HepG2 (cell line): ENCODE results near the gene GFER. TPM values are rescaled to one million over a fixed set of nuclear protein-coding genes. Genes with fewer than 3 reads are reported as not detected.

Source experiments
- ELK4 ChIP-seq: sonication (generic); formaldehyde crosslinking; IDR thresholded peaks from 2 replicates; pipeline ENCODE4 v1.9.0; 2021; ENCODE audit warnings: missing genetic modification reagents, borderline replicate concordance
- HOXA7 ChIP-seq: sonication (generic); formaldehyde crosslinking; IDR thresholded peaks from 2 replicates; pipeline ENCODE4 v1.8.1; 2022; ENCODE audit warnings: mild to moderate bottlenecking, missing genetic modification reagents, moderate library complexity
- IRF1 ChIP-seq: sonication (generic); formaldehyde crosslinking; IDR thresholded peaks from 2 replicates; pipeline ENCODE4 v1.4.0; 2020; ENCODE audit warnings: low read depth, mild to moderate bottlenecking, missing genetic modification reagents
- NR0B2 ChIP-seq: sonication (generic); formaldehyde crosslinking; IDR thresholded peaks from 2 replicates; pipeline ENCODE4 v1.4.0; 2020; ENCODE audit warnings: mild to moderate bottlenecking, missing genetic modification reagents
- PRDM15 ChIP-seq: sonication (generic); formaldehyde crosslinking; IDR thresholded peaks from 2 replicates; pipeline ENCODE4 v1.4.0; 2020; ENCODE audit warnings: missing genetic modification reagents
- RBFOX2 ChIP-seq: fragments of 200-400 bp; formaldehyde crosslinking; IDR thresholded peaks from 2 replicates; pipeline ENCODE4 v1.6.1; 2017; ENCODE audit warnings: low read depth, mild to moderate bottlenecking, low read length
- TBX3 ChIP-seq: fragments of 450-650 bp; IDR thresholded peaks from 2 replicates; pipeline ENCODE4 v1.6.1; 2017; ENCODE audit warnings: antibody characterized with exemption, mild to moderate bottlenecking, inconsistent platforms, borderline replicate concordance
- ZNF747 ChIP-seq: sonication (generic); formaldehyde crosslinking; IDR thresholded peaks from 2 replicates; pipeline ENCODE4 v1.8.1; 2023; ENCODE audit warnings: missing genetic modification reagents, mild to moderate bottlenecking, borderline replicate concordance
- polyA plus RNA-seq, 8 experiments: library from polyadenylated mRNA; depleted of rRNA in 3 of 8; stranded (reverse) in 7 of 8; unstranded in 1 of 8; fragments of >200 nt; fragmentation: Illumina TruSeq in 4 of 8; extraction: Trizol in 4 of 8; gene quantifications; 2 replicates each; pipeline versions ENCODE4 v1.2.1 to v1.2.3, GENCODE V29; 2011 to 2016; ENCODE audit warnings: low read depth in 4 of 8, missing spikeins in 1 of 8, mixed read lengths in 1 of 8; ENCODE audit not compliant: insufficient read depth in 1 of 8
- total RNA-seq, 5 experiments: library from RNA; depleted of rRNA; stranded (reverse); fragments of >200 nt; fragmentation: Illumina TruSeq; extraction: Trizol; gene quantifications; 2 replicates each; pipeline ENCODE4 v1.2.3, GENCODE V29; 2016; ENCODE audit warnings: low read depth in 1 of 5
- TF ChIP-seq, protein P1 (sequence below): sonication (generic); formaldehyde crosslinking; IDR thresholded peaks from 2 replicates; pipeline ENCODE4 v1.4.0; 2020; ENCODE audit warnings: mild to moderate bottlenecking, missing genetic modification reagents
- TF ChIP-seq, protein P2 (sequence below): sonication (generic); formaldehyde crosslinking; IDR thresholded peaks from 2 replicates; pipeline ENCODE4 v1.8.0; 2022; ENCODE audit warnings: missing genetic modification reagents, mild to moderate bottlenecking, inconsistent platforms, borderline replicate concordance

Gene GFER
- total and polyA plus RNA-seq, 2 of the 13 experiments (the other 11 are each of a cell fraction or from before 2014, with no cell fraction given), result 28.6 to 71.7 TPM

DNA sequence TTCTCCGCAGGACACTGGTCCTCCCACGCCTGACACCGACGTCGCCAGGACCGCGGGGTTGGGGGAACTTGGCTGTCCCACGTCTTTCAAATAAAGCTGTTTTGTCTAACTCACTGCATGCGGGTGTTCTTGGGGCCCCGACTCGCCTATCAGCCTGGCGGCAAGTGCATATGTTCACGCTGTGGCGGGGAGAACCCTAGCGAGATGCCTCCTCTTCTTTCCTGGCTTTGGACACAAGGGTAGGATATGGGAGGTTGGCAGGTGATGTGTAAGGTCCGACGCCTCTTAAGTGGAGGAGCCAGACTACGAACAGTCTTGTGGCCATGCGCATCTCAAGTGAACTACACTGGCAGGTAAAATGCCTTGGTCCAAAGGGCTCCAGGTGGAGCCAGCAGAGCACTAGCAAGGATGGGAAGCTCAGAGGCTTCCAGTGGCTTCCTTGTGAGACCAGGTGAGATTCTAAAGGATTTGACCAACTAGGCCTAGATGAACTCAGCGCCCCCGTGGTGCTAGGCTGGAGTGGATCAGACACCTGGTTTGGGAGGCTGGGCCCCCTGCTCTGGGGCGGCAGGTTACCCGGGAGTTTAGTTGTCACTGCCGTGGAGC is 18.5 kb upstream of the GFER start (continued):
- no peak for TF ChIP-seq ELK4
- no peak for TF ChIP-seq PRDM15 (CRISPR knock-in tag)
- peak; percentile 67; the same call in 1 of the 2 replicates for TF ChIP-seq NR0B2 (CRISPR knock-in tag)
- no peak for TF ChIP-seq HOXA7 (CRISPR knock-in tag)
- TF ChIP-seq, protein P1, sequence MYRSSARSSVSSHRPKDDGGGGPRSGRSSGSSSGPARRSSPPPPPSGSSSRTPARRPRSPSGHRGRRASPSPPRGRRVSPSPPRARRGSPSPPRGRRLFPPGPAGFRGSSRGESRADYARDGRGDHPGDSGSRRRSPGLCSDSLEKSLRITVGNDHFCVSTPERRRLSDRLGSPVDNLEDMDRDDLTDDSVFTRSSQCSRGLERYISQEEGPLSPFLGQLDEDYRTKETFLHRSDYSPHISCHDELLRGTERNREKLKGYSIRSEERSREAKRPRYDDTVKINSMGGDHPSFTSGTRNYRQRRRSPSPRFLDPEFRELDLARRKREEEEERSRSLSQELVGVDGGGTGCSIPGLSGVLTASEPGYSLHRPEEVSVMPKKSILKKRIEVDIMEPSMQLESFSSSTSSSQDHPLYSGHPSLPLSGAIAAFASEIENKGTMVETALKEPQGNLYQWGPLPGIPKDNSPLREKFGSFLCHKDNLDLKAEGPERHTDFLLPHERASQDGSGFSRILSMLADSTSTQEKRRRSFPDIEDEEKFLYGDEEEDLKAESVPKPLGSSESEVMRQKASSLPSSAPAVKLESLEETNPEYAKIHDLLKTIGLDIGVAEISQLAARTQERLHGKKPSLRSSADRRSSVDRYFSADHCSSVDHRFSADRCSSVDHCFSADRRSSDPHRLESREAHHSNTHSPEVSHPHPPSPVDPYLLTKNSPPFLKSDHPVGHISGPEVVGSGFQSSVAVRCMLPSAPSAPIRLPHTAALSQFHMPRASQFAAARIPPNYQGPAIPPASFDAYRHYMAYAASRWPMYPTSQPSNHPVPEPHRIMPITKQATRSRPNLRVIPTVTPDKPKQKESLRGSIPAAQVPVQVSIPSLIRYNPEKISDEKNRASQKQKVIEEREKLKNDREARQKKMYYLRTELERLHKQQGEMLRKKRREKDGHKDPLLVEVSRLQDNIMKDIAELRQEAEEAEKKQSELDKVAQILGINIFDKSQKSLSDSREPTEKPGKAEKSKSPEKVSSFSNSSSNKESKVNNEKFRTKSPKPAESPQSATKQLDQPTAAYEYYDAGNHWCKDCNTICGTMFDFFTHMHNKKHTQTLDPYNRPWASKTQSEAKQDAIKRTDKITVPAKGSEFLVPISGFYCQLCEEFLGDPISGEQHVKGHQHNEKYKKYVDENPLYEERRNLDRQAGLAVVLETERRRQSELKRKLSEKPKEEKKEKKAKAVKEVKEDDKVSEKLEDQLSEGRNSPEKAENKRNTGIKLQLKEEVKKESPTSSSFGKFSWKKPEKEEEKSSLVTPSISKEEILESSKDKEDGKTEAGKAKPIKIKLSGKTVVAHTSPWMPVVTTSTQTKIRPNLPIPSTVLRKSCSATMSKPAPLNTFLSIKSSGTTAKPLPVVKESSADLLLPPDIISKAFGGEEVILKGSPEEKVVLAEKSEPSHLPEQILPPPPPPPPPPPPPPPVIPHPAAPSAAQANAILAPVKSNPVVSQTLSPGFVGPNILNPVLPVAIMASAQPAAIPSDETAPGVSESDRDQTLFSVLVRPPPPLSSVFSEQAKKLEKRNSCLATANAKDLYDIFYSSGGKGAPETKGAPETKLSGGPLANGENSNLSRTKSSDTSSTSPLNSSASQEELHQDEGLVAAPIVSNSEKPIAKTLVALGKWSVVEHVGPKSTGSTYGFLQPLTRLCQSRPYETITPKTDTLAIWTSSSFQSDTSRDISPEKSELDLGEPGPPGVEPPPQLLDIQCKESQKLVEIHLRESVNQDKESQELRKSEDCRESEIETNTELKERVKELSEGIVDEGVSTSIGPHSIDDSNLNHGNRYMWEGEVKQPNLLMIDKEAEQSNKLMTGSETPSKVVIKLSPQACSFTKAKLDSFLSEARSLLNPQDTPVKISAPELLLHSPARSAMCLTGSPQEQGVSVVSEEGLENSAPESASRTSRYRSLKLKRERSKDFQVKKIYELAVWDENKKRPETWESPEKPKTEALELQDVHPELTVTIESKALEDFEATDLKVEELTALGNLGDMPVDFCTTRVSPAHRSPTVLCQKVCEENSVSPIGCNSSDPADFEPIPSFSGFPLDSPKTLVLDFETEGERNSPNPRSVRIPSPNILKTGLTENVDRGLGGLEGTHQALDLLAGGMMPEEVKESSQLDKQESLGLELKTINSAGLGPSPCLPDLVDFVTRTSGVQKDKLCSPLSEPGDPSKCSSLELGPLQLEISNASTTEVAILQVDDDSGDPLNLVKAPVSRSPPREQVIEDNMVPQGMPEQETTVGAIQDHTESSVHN (CRISPR knock-in tag), result 0 out of 2 replicates have a peak, but pooled peaks have one; percentile 54
- no peak for TF ChIP-seq RBFOX2
- no peak for TF ChIP-seq ZNF747 (CRISPR knock-in tag)
- no peak for TF ChIP-seq IRF1
- TF ChIP-seq TBX3, result no peak
- TF ChIP-seq, protein P2, sequence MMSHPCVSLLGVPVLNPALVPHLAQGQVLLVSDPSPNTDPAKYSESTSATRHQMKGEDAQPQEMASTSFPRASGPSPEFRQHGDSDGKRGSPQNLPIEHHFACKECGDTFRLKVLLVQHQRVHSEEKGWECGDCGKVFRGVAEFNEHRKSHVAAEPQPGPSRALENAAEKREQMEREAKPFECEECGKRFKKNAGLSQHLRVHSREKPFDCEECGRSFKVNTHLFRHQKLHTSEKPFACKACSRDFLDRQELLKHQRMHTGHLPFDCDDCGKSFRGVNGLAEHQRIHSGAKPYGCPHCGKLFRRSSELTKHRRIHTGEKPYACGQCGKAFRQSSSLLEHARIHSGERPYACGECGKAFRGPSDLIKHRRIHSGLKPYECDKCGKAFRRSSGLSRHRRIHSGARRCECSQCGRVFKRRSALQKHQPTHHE (CRISPR knock-in tag), result no peak
